MM.1S (cell line): ENCODE results near the gene APOA1.

Experiments used
- EZH2 ChIP-seq: fragments of 300-600 bp; sonication (generic); optimal IDR thresholded peaks from 2 replicates; pipeline ENCODE3; 2017; ENCODE audit warnings: low read depth, mild to moderate bottlenecking, antibody characterized with exemption, low read length, mixed read lengths
- TF ChIP-seq, protein P1 (sequence below): fragments of 300-600 bp; sonication (generic); IDR thresholded peaks from 2 replicates; pipeline ENCODE4 v1.5.1; 2016; ENCODE audit warnings: antibody characterized with exemption, low read length, mixed read lengths

GRCh38 chr11:116868066-116868465 is 30.6 kb upstream of the APOA1 start:
- TF ChIP-seq EZH2 = no peak
- TF ChIP-seq, protein P1, sequence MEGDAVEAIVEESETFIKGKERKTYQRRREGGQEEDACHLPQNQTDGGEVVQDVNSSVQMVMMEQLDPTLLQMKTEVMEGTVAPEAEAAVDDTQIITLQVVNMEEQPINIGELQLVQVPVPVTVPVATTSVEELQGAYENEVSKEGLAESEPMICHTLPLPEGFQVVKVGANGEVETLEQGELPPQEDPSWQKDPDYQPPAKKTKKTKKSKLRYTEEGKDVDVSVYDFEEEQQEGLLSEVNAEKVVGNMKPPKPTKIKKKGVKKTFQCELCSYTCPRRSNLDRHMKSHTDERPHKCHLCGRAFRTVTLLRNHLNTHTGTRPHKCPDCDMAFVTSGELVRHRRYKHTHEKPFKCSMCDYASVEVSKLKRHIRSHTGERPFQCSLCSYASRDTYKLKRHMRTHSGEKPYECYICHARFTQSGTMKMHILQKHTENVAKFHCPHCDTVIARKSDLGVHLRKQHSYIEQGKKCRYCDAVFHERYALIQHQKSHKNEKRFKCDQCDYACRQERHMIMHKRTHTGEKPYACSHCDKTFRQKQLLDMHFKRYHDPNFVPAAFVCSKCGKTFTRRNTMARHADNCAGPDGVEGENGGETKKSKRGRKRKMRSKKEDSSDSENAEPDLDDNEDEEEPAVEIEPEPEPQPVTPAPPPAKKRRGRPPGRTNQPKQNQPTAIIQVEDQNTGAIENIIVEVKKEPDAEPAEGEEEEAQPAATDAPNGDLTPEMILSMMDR = no peak
